B cell (primary cell): Measurements from ENCODE around the gene GPR176. TPM values are rescaled to one million over a fixed set of nuclear protein-coding genes. Genes with fewer than 3 reads are reported as not detected.

Experiments
- ATAC-seq: fragments of 200-7000 bp; cut with Tn5 transposase; one replicate; pipeline ENCODE4 v1.10.0; 2021; ENCODE audit warnings: low read depth, mild to moderate bottlenecking, moderate number of reproducible peaks, moderate library complexity
- CTCF ChIA-PET: fragments of 350-600 bp; sonication (Branson Sonifier 250); formaldehyde crosslinking; loops from one replicate; lab custom pipeline; 2021; ENCODE audit warnings: antibody characterized with exemption, inconsistent platforms; lab: Charles Lee
- POLR2A ChIA-PET: fragments of 350-600 bp; sonication (Branson Sonifier 250); formaldehyde crosslinking; loops from one replicate; lab custom pipeline; 2021; ENCODE audit warnings: antibody characterized with exemption; lab: Charles Lee
- DNase-seq: peaks from one replicate; pipeline ENCODE4 v3.0.0; 2013
- H2AFZ ChIP-seq: 2 replicates; pipeline ENCODE4 v1.6.1; 2012; ENCODE audit warnings: mild to moderate bottlenecking, low read depth, low read length; ENCODE audit not compliant: insufficient read depth, poor library complexity, severe bottlenecking
- H3K27ac ChIP-seq, 2 donors: 1 replicate in 1 of 2; 2 replicates in 1 of 2; pipeline ENCODE4 v1.5.1; 2012 to 2013; ENCODE audit warnings: low read length in 2 of 2, mild to moderate bottlenecking in 2 of 2, moderate library complexity in 1 of 2
- H3K27me3 ChIP-seq, 4 experiments: fragments of 200-600 bp in 1 of 4; sonication (generic) in 1 of 4; replicated peaks in 1 of 4; 1 replicate in 2 of 4; 2 replicates in 2 of 4; pipeline versions ENCODE4 v1.6.1 to v1.7.0; 2013 to 2016; ENCODE audit warnings: low read length in 3 of 4, mild to moderate bottlenecking in 2 of 4, mixed read lengths in 1 of 4, moderate library complexity in 1 of 4; ENCODE audit not compliant: insufficient read depth in 4 of 4, control insufficient read depth in 3 of 4; ENCODE audit errors: control extremely low read depth in 1 of 4
- H3K36me3 ChIP-seq, 2 experiments: replicated peaks in 1 of 2; 1 replicate in 1 of 2; 2 replicates in 1 of 2; pipeline versions ENCODE4 v1.6.1 to v1.7.1; 2013; ENCODE audit warnings: low read length in 1 of 2; ENCODE audit not compliant: insufficient read depth in 2 of 2, control insufficient read depth in 1 of 2; ENCODE audit errors: control extremely low read depth in 1 of 2, extremely low read depth in 1 of 2
- H3K4me1 ChIP-seq, 2 donors: fragments of 200-600 bp in 1 of 2; sonication (generic) in 1 of 2; 1 replicate in 1 of 2; 2 replicates in 1 of 2; pipeline versions ENCODE4 v1.5.1 to v1.6.1; 2013 to 2017; ENCODE audit warnings: low read length in 2 of 2; ENCODE audit not compliant: control insufficient read depth in 2 of 2, insufficient read depth in 2 of 2
- H3K4me2 ChIP-seq: replicated peaks from 2 replicates; pipeline ENCODE3; 2012; ENCODE audit warnings: mild to moderate bottlenecking, low read depth, low read length; ENCODE audit not compliant: poor library complexity, severe bottlenecking
- H3K4me3 ChIP-seq, 5 experiments: fragments of 200-600 bp in 1 of 5; sonication (generic) in 1 of 5; 1 replicate in 3 of 5; 2 replicates in 2 of 5; pipeline versions ENCODE4 v1.5.1 to v1.7.0; 2011 to 2016; ENCODE audit warnings: low read length in 4 of 5, mild to moderate bottlenecking in 4 of 5, low read depth in 2 of 5, control low read depth in 1 of 5, moderate library complexity in 1 of 5; ENCODE audit not compliant: insufficient read depth in 1 of 5; ENCODE audit errors: control extremely low read depth in 1 of 5, extremely low read depth in 1 of 5
- H3K79me2 ChIP-seq: fragments of 200-600 bp; sonication (generic); one replicate; pipeline ENCODE4 v1.6.0; 2016; ENCODE audit warnings: low read length; ENCODE audit not compliant: control insufficient read depth, insufficient read depth
- H3K9ac ChIP-seq: fragments of 200-600 bp; sonication (generic); 2 replicates; pipeline ENCODE4 v1.6.1; 2017; ENCODE audit warnings: mild to moderate bottlenecking, low read length, moderate library complexity
- H3K9me3 ChIP-seq, 3 donors: one replicate each; pipeline versions ENCODE4 v1.6.1 to v1.7.1; 2013; ENCODE audit warnings: low read length in 2 of 3; ENCODE audit not compliant: control insufficient read depth in 2 of 3, insufficient read depth in 1 of 3; ENCODE audit errors: control extremely low read depth in 1 of 3
- H4K20me1 ChIP-seq: 2 replicates; pipeline ENCODE4 v1.6.0; 2012; ENCODE audit warnings: mild to moderate bottlenecking, low read length; ENCODE audit not compliant: insufficient read depth, control insufficient read depth, poor library complexity, severe bottlenecking
- H3K27ac Mint-ChIP-seq: one replicate; pipeline ENCODE4 v1.8.0; 2021; ENCODE audit warnings: mixed read lengths
- H3K27me3 Mint-ChIP-seq: one replicate; pipeline ENCODE4 v1.8.0; 2021; ENCODE audit warnings: mixed read lengths
- H3K4me1 Mint-ChIP-seq: one replicate; pipeline ENCODE4 v1.8.0; 2021; ENCODE audit warnings: mixed read lengths
- H3K4me3 Mint-ChIP-seq: one replicate; pipeline ENCODE4 v1.8.0; 2021; ENCODE audit warnings: mixed read lengths
- H3K9me3 Mint-ChIP-seq: one replicate; pipeline ENCODE4 v1.8.0; 2022; ENCODE audit warnings: mixed read lengths; ENCODE audit not compliant: insufficient read depth
- CTCF ChIP-seq: fragments of 200-600 bp; IDR thresholded peaks from one replicate; pipeline ENCODE4 v1.8.0; 2022; ENCODE audit warnings: antibody characterized with exemption, mild to moderate bottlenecking
- EZH2 ChIP-seq: IDR thresholded peaks from 2 replicates; pipeline ENCODE4 v1.6.1; 2012; ENCODE audit warnings: borderline replicate concordance, low read depth, mild to moderate bottlenecking, moderate library complexity, low read length; ENCODE audit not compliant: insufficient read depth, poor library complexity, severe bottlenecking
- WGBS: methylation state at CpG from one replicate; pipeline ENCODE4 v1.1.5; 2013; ENCODE audit warnings: missing lambda C conversion rate; ENCODE audit not compliant: insufficient coverage; 5-methylcytosine and 5-hydroxymethylcytosine counted together
- intact Hi-C: fragments of 100-400 bp; cut with micrococcal nuclease; formaldehyde crosslinking; loops from one replicate; pipeline ENCODE4 v1.10.0; 2022
- polyA plus RNA-seq: library from polyadenylated mRNA; depleted of rRNA; stranded (reverse); fragments of >200 nt; gene quantifications from 2 replicates; pipeline ENCODE4 v1.2.3, GENCODE V29; 2012
- total RNA-seq, 2 donors: library from RNA; stranded (reverse); fragments of 120-200 nt in 1 of 2; gene quantifications; 1 replicate in 1 of 2; 2 replicates in 1 of 2; pipeline versions ENCODE4 v1.2.3 to v1.2.4, GENCODE V29; 2013 to 2022

The GPR176 gene
- total and polyA plus RNA-seq, 2 donors (not counting 1 experiment from before 2014, with no cell fraction given): 0.07 to 0.30 TPM

- peak overlapping the region; percentile 87 for H3K9ac ChIP-seq
- 0% methylated on average over 1 of the region's 4 CpGs for WGBS
- ChIA-PET POLR2A (no interaction called here), CTCF (interaction anchor here (0.8 kb wide), 1 partner anchor 492 kb away, joined by 3 read pairs; no protein-coding TSS in a partner anchor)
- ATAC-seq (no peak), DNase-seq (no peak)
- TF ChIP-seq CTCF (no peak), EZH2 (no peak)
- no peaks in the 10 kb centered on the region for H3K27me3 ChIP-seq
- Mint-ChIP-seq H3K27ac (peak overlapping the region; percentile 97), H3K27me3 (no peaks in the 10 kb centered on the region), H3K4me1 (peaks cover 43% of the 10 kb centered on the region), H3K4me3 (peak overlapping the region; percentile 85), H3K9me3 (no peaks in the 10 kb centered on the region)
- peak overlapping the region in 1 of 2 donors; percentile 83 for H3K27ac ChIP-seq
- peak overlapping the region; percentile 13 for H2AFZ ChIP-seq
- H3K4me1 ChIP-seq: peaks cover 17 to 18% of the 10 kb centered on the region in 2 donors
- H3K4me3 ChIP-seq: no peak overlapping the region
- peak overlapping the region; percentile 70 for H3K4me2 ChIP-seq
- H4K20me1 ChIP-seq: no peaks in the 10 kb centered on the region
- no peaks in the 10 kb centered on the region for H3K79me2 ChIP-seq
- intact Hi-C loops: loop anchor here (10.0 kb wide), 1 partner anchor 641 kb away; no protein-coding TSS in a partner anchor
- H3K36me3 ChIP-seq: peaks cover 0 to 4% of the 10 kb centered on the region in 2 experiments
- H3K9me3 ChIP-seq: no peaks in the 10 kb centered on the region
Measured at GRCh38 chr15:39784125-39784524, 135.9 kb downstream of the GPR176 start.

GRCh38 chr15:39783244-39783820, 136.7 kb downstream of the GPR176 start:
- Mint-ChIP-seq H3K27ac (peak overlapping the region; percentile 97), H3K9me3 (no peaks in the 10 kb centered on the region), H3K4me1 (peaks cover 43% of the 10 kb centered on the region), H3K4me3 (peak overlapping the region; percentile 85), H3K27me3 (no peaks in the 10 kb centered on the region)
- POLR2A ChIA-PET: interaction anchor here (1.3 kb wide), 1 partner anchor 256 kb away, joined by 5 read pairs; the partner anchor contains the start of gene SRP14
- peak overlapping the region; percentile 87 for H3K9ac ChIP-seq
- H3K9me3 ChIP-seq: no peaks in the 10 kb centered on the region
- H3K4me2 ChIP-seq: peak overlapping the region; percentile 70
- TF ChIP-seq EZH2 (no peak), CTCF (no peak)
- no peaks in the 10 kb centered on the region for H3K27me3 ChIP-seq
- H3K36me3 ChIP-seq: peaks cover 0 to 4% of the 10 kb centered on the region in 2 experiments
- H4K20me1 ChIP-seq: no peaks in the 10 kb centered on the region
- 7% methylated on average over 9 of the region's 10 CpGs for WGBS
- CTCF ChIA-PET: interaction anchor here (0.6 to 2.8 kb wide), 5 partner anchors 26 to 638 kb away, joined by 3 to 16 read pairs (median 9); no protein-coding TSS in a partner anchor
- intact Hi-C loops: loop anchor here (2.0 to 10.0 kb wide), 4 partner anchors 151 to 641 kb away; partner anchors contain the start of genes BMF, EIF2AK4 and SRP14
- H3K79me2 ChIP-seq: no peaks in the 10 kb centered on the region
- peak overlapping the region; percentile 81 to 98 (median 91) for H3K4me3 ChIP-seq
- peak overlapping the region; percentile 94 for H2AFZ ChIP-seq
- peaks cover 17 to 18% of the 10 kb centered on the region in 2 donors for H3K4me1 ChIP-seq
- ATAC-seq (no peak), DNase-seq (peak; percentile 42)
- H3K27ac ChIP-seq: peak overlapping the region; percentile 63 to 83
